Motor neuron (in vitro differentiated cells): ENCODE data around the gene RABGAP1. TPM values are rescaled to one million over a fixed set of nuclear protein-coding genes. Genes with fewer than 3 reads are reported as not detected.

Source experiments
- ATAC-seq, 8 experiments: fragments of 200-7000 bp; cut with Tn5 transposase; replicated peaks in 6 of 8; 2 replicates each; pipeline ENCODE4 v1.8.0; 2021; ENCODE audit warnings: mild to moderate bottlenecking in 8 of 8, moderate library complexity in 8 of 8
- H3K27ac ChIP-seq, 2 donors: fragments of 250-450 bp; sonication (Bioruptor Pico); 2 replicates each; pipeline ENCODE4 v1.9.0; 2021; ENCODE audit warnings: antibody characterized with exemption in 2 of 2, mild to moderate bottlenecking in 2 of 2, moderate library complexity in 1 of 2
- H3K4me1 ChIP-seq, 2 donors: fragments of 250-450 bp; sonication (Bioruptor Pico); replicated peaks in 1 of 2; 2 replicates each; pipeline ENCODE4 v1.6.1; 2021; ENCODE audit warnings: antibody characterized with exemption in 2 of 2, mild to moderate bottlenecking in 2 of 2, moderate library complexity in 1 of 2
- H3K4me3 ChIP-seq, 5 donors: fragments of 250-450 bp; sonication (Bioruptor Pico); 2 replicates each; pipeline ENCODE4 v1.9.0; 2021; ENCODE audit warnings: antibody characterized with exemption in 5 of 5, mild to moderate bottlenecking in 5 of 5, moderate library complexity in 4 of 5
- WGBS, 10 experiments: fragments of 450-650 bp; shearing (Covaris generic); methylation state at CpG; one replicate each; pipeline ENCODE4 v1.0.0; 2022; 5-methylcytosine and 5-hydroxymethylcytosine counted together
- in situ Hi-C, 9 experiments: fragments of 400-800 bp; cut with MboI; loops; one replicate each; pipeline ENCODE4 v1.15.0; 2021; ENCODE audit warnings: low sequenced_read_pairs in 9 of 9, low pct_unique_long_range_greater_than_20kb in 2 of 9; ENCODE audit not compliant: unreplicated experiment in 9 of 9
- total RNA-seq, 8 experiments: library from RNA; unstranded; fragments of 300-600 nt; gene quantifications; 2 replicates each; pipeline versions ENCODE4 v1.2.3 to v1.2.4, GENCODE V29; 2022

Gene RABGAP1
- total RNA-seq, 8 experiments from 2014 or later, result 13.0 to 69.2 (median 37.4) TPM

DNA sequence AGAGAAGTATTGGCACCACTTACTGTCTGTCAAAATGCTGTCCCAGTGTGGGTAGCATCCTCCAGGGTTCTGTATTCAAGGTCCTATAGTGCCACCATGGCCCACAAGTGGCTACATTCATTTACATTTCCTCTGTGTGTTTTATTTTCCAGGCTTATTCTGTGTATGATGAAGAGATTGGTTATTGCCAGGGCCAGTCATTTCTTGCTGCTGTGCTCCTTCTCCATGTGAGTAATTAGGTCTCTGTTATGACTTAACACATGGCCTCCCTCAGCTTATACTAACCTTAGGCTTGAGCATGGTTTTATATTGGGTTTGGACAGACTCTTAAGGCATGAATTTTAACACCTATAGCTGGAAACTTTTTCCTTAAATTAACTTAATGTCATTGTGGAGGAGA lies 129.4 kb downstream of the RABGAP1 start:
- no peak overlapping the region for H3K27ac ChIP-seq
- no peak overlapping the region for H3K4me3 ChIP-seq
- in situ Hi-C loops, result no loop called here
- ATAC-seq, result no peak
- no peaks in the 10 kb centered on the region for H3K4me1 ChIP-seq

- Histone ChIP-seq H3K4me1 (no peaks in the 10 kb centered on the region), H3K27ac (no peak overlapping the region), H3K4me3 (no peak overlapping the region)
- ATAC-seq, result no peak
- in situ Hi-C loops, result no loop called here
- 0 to 100% (median 96%) methylated on average over 1 to 2 of the region's 2 CpGs; no CpG with 5 or more reads in 1 of the 10 experiments for WGBS, 10 experiments
Measured at GRCh38 chr9:123072407-123072995, 131.7 kb downstream of the RABGAP1 start.

DNA sequence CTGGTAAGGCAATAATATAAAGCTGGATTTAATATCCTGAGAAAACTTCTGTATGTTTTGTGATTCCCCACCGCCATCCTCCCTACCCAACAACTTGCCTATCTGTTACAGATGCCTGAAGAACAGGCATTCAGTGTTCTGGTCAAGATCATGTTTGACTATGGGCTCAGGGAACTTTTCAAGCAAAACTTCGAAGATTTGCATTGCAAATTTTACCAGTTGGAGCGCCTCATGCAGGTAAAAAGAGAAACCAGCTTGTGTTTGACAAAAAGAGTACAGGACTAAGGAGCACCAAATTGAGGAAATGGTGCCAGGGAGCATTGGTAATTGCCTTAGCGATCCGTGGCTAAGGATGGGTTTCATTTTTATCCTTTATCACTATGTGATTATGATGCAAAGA lies 132.6 kb downstream of the RABGAP1 start:
- Histone ChIP-seq H3K4me3 (no peak overlapping the region), H3K27ac (no peak overlapping the region), H3K4me1 (no peaks in the 10 kb centered on the region)
- ATAC-seq, result no peak
- in situ Hi-C loops, result no loop called here
- 24 to 100% (median 53%) methylated on average over 1 to 5 of the region's 5 CpGs; no CpG with 5 or more reads in 1 of the 10 experiments for WGBS, 10 experiments

DNA sequence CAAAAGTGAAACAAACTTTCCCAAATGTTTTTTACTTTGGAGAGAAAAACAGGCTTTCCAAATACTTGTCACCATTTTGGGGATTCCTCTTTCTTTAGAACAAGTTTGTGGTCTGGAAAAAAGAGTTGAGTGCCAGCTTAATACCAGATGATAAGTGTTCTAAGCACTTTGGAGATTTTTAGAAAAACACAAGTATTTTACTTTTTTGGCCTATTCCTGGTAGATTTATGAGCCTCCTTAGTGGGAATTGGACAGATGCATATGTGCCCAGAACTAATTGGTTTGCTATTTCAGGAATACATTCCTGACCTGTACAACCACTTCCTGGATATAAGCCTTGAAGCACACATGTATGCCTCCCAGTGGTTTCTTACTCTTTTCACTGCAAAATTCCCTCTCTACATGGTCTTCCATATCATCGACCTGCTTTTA lies 133.2 kb downstream of the RABGAP1 start:
- Histone ChIP-seq H3K4me1 (no peaks in the 10 kb centered on the region), H3K27ac (no peak overlapping the region), H3K4me3 (no peak overlapping the region)
- in situ Hi-C loops, result no loop called here
- ATAC-seq, result peak in 3 of 8 experiments; percentile 41 to 71 (median 57)
- WGBS, 10 experiments, result 0 to 100% (median 83%) methylated on average over 1 of the region's 1 CpG; no CpG with 5 or more reads in 3 of the 10 experiments

- H3K4me1 ChIP-seq, result no peaks in the 10 kb centered on the region
- in situ Hi-C loops, result loop anchor here in 3 of 9 experiments (25.0 kb wide), 3 partner anchors 163 to 288 kb away; partner anchors contain the start of gene CRB2 (in 1 of the 3)
- H3K27ac ChIP-seq, result no peak overlapping the region
- 36 to 100% (median 96%) methylated on average over 2 to 3 of the region's 3 CpGs for WGBS, 10 experiments
- ATAC-seq, result peak in 3 of 8 experiments; percentile 44 to 71 (median 71)
- H3K4me3 ChIP-seq, result no peak overlapping the region
Measured at GRCh38 chr9:123074628-123075027, 133.8 kb downstream of the RABGAP1 start.

- H3K4me1 ChIP-seq, result no peaks in the 10 kb centered on the region
- no peak overlapping the region for H3K27ac ChIP-seq
- ATAC-seq, result no peak
- H3K4me3 ChIP-seq, result no peak overlapping the region
- WGBS, 10 experiments, result 90 to 100% (median 94%) methylated on average over 1 to 3 of the region's 3 CpGs; no CpG with 5 or more reads in 1 of the 10 experiments
- in situ Hi-C loops, result loop anchor here in 5 of 9 experiments (10.0 to 25.0 kb wide), 5 partner anchors 157 to 282 kb away; partner anchors contain the start of gene CRB2 (in 3 of the 5)
Measured at GRCh38 chr9:123080444-123080843, 139.6 kb downstream of the RABGAP1 start.

GRCh38 chr9:123081824-123082223 lies 141.0 kb downstream of the RABGAP1 start:
- in situ Hi-C loops, result loop anchor here in 5 of 9 experiments (10.0 to 25.0 kb wide), 5 partner anchors 155 to 280 kb away; partner anchors contain the start of gene CRB2 (in 3 of the 5)
- Histone ChIP-seq H3K4me3 (no peak overlapping the region), H3K27ac (no peak overlapping the region), H3K4me1 (no peaks in the 10 kb centered on the region)
- 0 to 83% (median 27%) methylated on average over 1 to 2 of the region's 2 CpGs for WGBS, 10 experiments
- ATAC-seq, result peak in 4 of 8 experiments; percentile 28 to 77 (median 72)

DNA sequence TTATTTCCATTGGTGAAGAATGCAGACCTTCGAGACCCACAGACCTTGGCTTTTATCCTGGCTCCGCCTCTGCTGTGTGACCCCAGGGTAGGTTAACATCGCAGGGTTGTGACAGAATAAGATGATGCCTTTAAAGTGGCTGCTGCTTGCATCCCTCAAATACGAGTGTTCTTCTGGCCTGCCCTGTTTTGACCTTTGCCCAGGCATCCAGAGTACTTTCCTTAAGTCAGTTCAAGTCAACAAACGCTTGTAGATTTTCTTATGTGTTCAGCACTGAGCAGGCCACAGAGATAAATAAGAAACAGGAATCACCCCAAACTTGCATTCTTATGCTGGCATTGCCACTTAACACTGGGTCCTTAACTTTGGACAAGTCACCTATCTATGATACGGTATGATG lies 142.9 kb downstream of the RABGAP1 start:
- H3K4me1 ChIP-seq, result no peaks in the 10 kb centered on the region
- no peak overlapping the region for H3K27ac ChIP-seq
- in situ Hi-C loops, result loop anchor here in 5 of 9 experiments (10.0 to 25.0 kb wide), 5 partner anchors 154 to 279 kb away; partner anchors contain the start of gene CRB2 (in 3 of the 5)
- WGBS, 10 experiments, result 86 to 100% (median 95%) methylated on average over 1 to 6 of the region's 6 CpGs; no CpG with 5 or more reads in 2 of the 10 experiments
- ATAC-seq, result no peak
- H3K4me3 ChIP-seq, result no peak overlapping the region

DNA sequence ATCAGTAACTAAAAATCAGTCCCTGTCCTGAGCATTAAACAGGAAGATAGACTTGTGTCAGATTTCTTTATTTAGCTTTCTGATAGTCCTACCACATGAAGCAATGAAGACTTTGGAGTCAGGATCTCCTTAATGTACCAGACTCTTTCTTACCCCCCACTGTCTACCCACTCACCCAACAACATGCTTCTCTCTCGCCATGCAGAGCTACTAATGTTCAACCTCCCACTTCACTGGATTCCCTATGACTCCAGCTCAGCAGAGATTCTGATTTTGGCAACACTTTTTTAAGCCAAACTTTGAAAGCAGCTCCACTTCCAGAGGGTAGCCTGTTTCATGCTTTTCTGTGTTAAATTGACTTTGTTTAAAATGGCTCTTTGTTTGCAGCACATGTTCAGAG lies 143.4 kb downstream of the RABGAP1 start:
- no peak overlapping the region for H3K27ac ChIP-seq
- no peak overlapping the region for H3K4me3 ChIP-seq
- no peaks in the 10 kb centered on the region for H3K4me1 ChIP-seq
- in situ Hi-C loops, result loop anchor here in 5 of 9 experiments (10.0 to 25.0 kb wide), 5 partner anchors 153 to 278 kb away; partner anchors contain the start of gene CRB2 (in 3 of the 5)
- no peak for ATAC-seq
- 75 to 100% (median 95%) methylated on average over 1 of the region's 1 CpG; no CpG with 5 or more reads in 6 of the 10 experiments for WGBS, 10 experiments

DNA sequence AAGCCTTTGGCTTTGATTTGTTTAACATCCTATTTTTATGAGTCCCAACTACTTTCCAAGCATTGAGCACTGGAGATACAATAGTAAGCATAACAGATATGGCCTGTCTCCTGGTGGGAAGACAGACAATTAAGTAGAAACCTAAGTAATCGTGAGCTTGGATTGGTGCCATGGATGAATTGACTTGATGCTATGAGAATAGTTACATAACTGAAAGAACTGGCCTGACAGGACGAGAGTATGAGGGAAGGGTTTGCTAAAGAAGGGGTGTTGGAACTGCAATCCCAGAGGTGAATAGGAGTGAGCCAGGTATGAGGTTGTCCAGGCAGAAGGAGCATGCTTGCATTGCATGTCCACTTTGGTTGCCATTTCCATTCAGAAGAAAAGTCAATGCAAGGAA lies 145.1 kb downstream of the RABGAP1 start:
- 50 to 100% (median 100%) methylated on average over 1 to 2 of the region's 2 CpGs; no CpG with 5 or more reads in 1 of the 10 experiments for WGBS, 10 experiments
- no peaks in the 10 kb centered on the region for H3K4me1 ChIP-seq
- in situ Hi-C loops, result loop anchor here in 5 of 9 experiments (10.0 to 25.0 kb wide), 5 partner anchors 151 to 276 kb away; partner anchors contain the start of gene CRB2 (in 3 of the 5)
- H3K4me3 ChIP-seq, result no peak overlapping the region
- no peak overlapping the region for H3K27ac ChIP-seq
- no peak for ATAC-seq

DNA sequence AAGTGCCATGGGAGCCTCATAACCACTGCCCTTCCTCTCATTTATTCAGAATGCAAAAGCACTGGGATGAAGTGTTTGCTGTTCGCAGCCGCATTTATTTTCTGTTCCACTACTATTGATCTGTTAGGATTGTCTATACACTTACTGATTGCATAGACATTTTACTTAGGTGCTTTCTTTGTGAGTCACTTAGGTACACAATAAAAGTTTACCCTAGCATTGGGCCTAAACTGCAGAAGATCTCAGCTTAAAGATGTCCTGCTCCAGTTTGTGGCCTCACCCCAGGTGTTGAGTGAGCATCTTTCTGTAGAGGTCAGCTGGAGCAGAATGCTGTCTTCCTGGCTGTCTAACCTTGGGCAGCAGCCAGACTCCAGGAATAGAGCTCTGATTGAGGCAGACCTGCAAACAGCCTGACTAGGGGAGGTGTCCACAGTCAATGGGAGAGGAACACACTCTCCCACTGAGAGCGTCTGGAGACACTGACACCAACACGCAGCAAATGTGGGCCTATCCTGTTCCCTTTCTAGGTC lies 146.6 kb downstream of the RABGAP1 start:
- Histone ChIP-seq H3K27ac (no peak overlapping the region), H3K4me3 (no peak overlapping the region), H3K4me1 (no peaks in the 10 kb centered on the region)
- in situ Hi-C loops, result loop anchor here in 5 of 9 experiments (10.0 to 25.0 kb wide), 5 partner anchors 150 to 275 kb away; partner anchors contain the start of gene CRB2 (in 3 of the 5)
- WGBS, 10 experiments, result 86 to 100% (median 96%) methylated on average over 2 to 4 of the region's 4 CpGs; no CpG with 5 or more reads in 2 of the 10 experiments
- no peak for ATAC-seq

DNA sequence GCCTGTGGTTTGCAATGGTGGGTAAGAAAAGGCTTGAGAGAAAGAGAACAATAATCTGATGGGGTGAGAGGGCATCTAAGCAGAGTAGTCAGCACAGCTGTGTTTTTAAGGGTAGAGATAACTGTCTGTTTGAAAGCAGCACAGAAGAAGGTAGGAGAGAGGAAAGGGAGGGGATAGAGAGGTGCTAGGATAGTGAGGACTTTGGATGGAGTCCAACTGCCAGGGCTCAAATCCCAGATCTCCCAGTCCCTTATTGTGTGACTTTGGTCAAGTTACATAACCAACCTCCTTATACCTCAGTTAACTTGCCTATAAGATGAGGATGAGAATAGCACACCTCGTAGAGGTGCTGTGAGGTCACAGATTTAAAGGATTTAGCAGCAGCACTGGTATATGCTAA lies 148.2 kb downstream of the RABGAP1 start:
- WGBS, 10 experiments, result 100% methylated on average over 1 of the region's 1 CpG; no CpG with 5 or more reads in 7 of the 10 experiments
- Histone ChIP-seq H3K27ac (no peak overlapping the region), H3K4me1 (no peaks in the 10 kb centered on the region), H3K4me3 (no peak overlapping the region)
- no peak for ATAC-seq
- in situ Hi-C loops, result loop anchor here in 5 of 9 experiments (10.0 to 25.0 kb wide), 5 partner anchors 148 to 273 kb away; partner anchors contain the start of gene CRB2 (in 3 of the 5)

DNA sequence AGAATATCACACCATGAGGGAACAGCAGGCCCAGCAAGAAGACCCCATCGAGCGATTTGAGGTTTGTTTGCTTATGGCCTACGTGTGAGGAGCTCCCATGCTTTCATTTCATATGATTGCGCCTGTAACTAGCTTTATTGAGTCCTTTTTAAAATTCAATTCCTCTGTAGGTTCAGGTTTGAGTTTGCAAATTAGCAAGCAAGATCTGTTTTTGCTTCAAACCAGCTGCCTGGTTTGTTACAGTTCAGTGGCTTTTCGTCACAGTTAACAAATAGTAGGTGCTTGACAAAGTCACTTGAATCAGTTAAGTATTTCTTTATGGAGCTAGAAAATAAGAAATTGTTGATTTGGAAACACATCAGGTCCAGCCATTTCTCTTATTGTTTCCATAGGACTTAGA lies 149.0 kb downstream of the RABGAP1 start:
- in situ Hi-C loops, result loop anchor here in 5 of 9 experiments (10.0 to 25.0 kb wide), 5 partner anchors 148 to 273 kb away; partner anchors contain the start of gene CRB2 (in 3 of the 5)
- WGBS, 10 experiments, result 85 to 100% (median 99%) methylated on average over 1 to 5 of the region's 5 CpGs
- no peaks in the 10 kb centered on the region for H3K4me1 ChIP-seq
- ATAC-seq, result no peak
- no peak overlapping the region for H3K27ac ChIP-seq
- H3K4me3 ChIP-seq, result no peak overlapping the region
